Measurements from ENCODE around the gene HRAS. TPM values are rescaled to one million over a fixed set of nuclear protein-coding genes. Genes with fewer than 3 reads are reported as not detected.

HRAS gene
- total RNA-seq, 1 experiment from 2014 or later, result 123 TPM

DNA sequence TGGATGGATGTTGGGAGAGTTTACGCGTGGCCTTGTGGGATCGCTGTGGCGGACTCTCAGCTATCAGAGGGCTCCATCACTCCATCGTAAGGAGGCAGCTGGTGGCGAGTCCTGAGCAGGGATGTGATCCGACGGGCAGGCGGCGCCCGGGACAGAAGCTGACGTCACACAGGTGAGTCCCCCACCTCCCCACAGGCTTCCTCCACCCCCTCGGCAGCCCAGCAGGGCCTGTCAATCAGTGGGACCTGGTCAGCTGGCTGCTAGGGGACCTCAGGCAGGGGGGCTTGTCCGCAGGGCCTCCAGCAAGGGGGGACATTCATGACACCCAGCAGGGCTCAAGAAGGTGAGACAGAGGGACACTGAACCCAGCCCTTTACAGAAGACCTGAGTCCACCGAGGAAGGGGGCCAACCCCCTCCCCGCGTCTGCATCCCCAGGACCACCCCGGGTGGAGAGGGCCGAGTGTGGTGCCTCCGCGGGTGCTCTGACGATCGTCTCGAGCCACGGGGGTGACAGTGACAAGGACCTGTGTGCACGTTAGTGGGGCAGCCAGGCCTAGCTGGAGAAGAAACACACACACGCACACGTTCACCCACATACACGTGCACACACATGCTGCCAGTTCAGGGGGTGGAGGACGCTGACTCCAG is 7.1 kb downstream of the HRAS start:
- Mint-ChIP-seq H3K4me3 (ENCODE audit: unreplicated experiment) (no peak overlapping the region), H3K27ac (ENCODE audit: low read depth, unreplicated experiment) (no peak overlapping the region), H3K9me3 (ENCODE audit: unreplicated experiment) (no peaks in the 10 kb centered on the region), H3K36me3 (ENCODE audit: insufficient read depth, unreplicated experiment) (peaks cover 29% of the 10 kb centered on the region), H3K4me1 (ENCODE audit: insufficient read depth, unreplicated experiment) (no peaks in the 10 kb centered on the region), H3K27me3 (ENCODE audit: insufficient read depth, unreplicated experiment) (no peaks in the 10 kb centered on the region)
- POLR2A ChIA-PET, result interaction anchor here (0.6 kb wide), 1 partner anchor 11 kb away, joined by 4 read pairs; no protein-coding TSS in a partner anchor
- no peak for DNase-seq (ENCODE audit: unreplicated experiment)
- intact Hi-C loops (cut with micrococcal nuclease), result no loop called here
- CTCF ChIA-PET, result interaction anchor here (0.6 to 1.5 kb wide), 4 partner anchors 9 to 254 kb away, joined by 3 read pairs; no protein-coding TSS in a partner anchor
- BruUV-seq (replicated peaks), result no TSS peak
- TF ChIP-seq, protein P1, sequence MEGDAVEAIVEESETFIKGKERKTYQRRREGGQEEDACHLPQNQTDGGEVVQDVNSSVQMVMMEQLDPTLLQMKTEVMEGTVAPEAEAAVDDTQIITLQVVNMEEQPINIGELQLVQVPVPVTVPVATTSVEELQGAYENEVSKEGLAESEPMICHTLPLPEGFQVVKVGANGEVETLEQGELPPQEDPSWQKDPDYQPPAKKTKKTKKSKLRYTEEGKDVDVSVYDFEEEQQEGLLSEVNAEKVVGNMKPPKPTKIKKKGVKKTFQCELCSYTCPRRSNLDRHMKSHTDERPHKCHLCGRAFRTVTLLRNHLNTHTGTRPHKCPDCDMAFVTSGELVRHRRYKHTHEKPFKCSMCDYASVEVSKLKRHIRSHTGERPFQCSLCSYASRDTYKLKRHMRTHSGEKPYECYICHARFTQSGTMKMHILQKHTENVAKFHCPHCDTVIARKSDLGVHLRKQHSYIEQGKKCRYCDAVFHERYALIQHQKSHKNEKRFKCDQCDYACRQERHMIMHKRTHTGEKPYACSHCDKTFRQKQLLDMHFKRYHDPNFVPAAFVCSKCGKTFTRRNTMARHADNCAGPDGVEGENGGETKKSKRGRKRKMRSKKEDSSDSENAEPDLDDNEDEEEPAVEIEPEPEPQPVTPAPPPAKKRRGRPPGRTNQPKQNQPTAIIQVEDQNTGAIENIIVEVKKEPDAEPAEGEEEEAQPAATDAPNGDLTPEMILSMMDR (IDR thresholded peaks at IDR 0.05; ENCODE audit: unreplicated experiment), result no peak

DNA sequence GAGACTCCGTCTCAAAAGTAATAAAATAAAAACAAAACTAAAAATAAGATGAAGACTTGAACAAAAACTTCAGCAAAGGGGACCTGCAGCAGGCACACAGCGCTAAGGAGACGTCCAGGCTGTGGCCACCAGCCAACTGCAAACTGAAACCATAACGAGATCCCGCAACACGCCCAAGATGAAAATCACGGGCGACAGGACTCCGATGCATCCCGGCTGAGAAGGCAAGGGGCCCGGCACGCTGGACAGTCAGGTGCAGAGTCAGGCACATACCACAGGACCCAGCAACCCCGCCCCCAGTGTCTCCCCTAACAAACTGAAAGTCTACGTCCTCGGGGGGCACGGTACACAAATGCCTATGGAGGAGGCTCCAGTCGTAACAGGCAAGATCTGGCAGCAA is 9.2 kb downstream of the HRAS start:
- H3K27ac Mint-ChIP-seq (ENCODE audit: low read depth, unreplicated experiment), result no peak overlapping the region
- TF ChIP-seq, protein P1 (IDR thresholded peaks at IDR 0.05; ENCODE audit: unreplicated experiment), result no peak
- H3K4me3 Mint-ChIP-seq (ENCODE audit: unreplicated experiment), result no peak overlapping the region
- no TSS peak for BruUV-seq (replicated peaks)
- CTCF ChIA-PET, result no interaction called here
- H3K4me1 Mint-ChIP-seq (ENCODE audit: insufficient read depth, unreplicated experiment), result no peaks in the 10 kb centered on the region
- H3K9me3 Mint-ChIP-seq (ENCODE audit: unreplicated experiment), result no peaks in the 10 kb centered on the region
- POLR2A ChIA-PET, result interaction anchor here (1.3 kb wide), 1 partner anchor 8 kb away, joined by 5 read pairs; no protein-coding TSS in a partner anchor
- intact Hi-C loops (cut with micrococcal nuclease), result no loop called here
- H3K27me3 Mint-ChIP-seq (ENCODE audit: insufficient read depth, unreplicated experiment), result no peaks in the 10 kb centered on the region
- no peak for DNase-seq (ENCODE audit: unreplicated experiment)
- peaks cover 12% of the 10 kb centered on the region for H3K36me3 Mint-ChIP-seq (ENCODE audit: insufficient read depth, unreplicated experiment)

DNA sequence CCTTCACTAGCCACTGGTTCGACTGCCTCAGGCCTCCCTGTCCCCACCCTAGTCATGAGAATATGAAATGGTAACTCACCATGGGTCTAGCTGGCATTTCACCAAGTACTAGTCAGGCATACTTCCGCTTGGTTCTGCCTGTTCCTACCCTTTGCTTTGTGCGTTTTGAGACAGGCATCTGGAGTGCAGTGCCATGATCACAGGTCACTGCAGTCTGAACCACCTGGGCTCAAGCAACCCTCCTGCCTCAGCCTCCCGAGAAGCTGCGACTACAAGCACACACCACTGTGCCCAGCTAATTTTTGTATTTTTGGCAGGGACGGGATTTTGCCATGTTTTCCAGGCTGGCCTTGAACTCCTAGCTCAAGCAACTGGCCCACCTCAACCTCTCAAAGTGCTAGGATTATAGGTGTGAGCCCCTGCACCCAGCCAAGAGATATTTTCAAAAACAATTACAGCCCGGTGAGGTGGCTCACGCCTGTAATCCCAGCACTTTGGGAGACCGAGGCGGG is 14.1 kb downstream of the HRAS start:
- CTCF ChIA-PET, result interaction anchor here (0.6 kb wide), 1 partner anchor 495 kb away, joined by 3 read pairs; no protein-coding TSS in a partner anchor
- DNase-seq (ENCODE audit: unreplicated experiment), result no peak
- no peaks in the 10 kb centered on the region for H3K27me3 Mint-ChIP-seq (ENCODE audit: insufficient read depth, unreplicated experiment)
- no peak overlapping the region for H3K27ac Mint-ChIP-seq (ENCODE audit: low read depth, unreplicated experiment)
- POLR2A ChIA-PET, result interaction anchor here (1.5 to 1.6 kb wide), 2 partner anchors 12 to 15 kb away, joined by 5 to 6 read pairs; no protein-coding TSS in a partner anchor
- H3K4me3 Mint-ChIP-seq (ENCODE audit: unreplicated experiment), result no peak overlapping the region
- H3K36me3 Mint-ChIP-seq (ENCODE audit: insufficient read depth, unreplicated experiment), result peaks cover 19% of the 10 kb centered on the region
- intact Hi-C loops (cut with micrococcal nuclease), result no loop called here
- BruUV-seq (replicated peaks), result no TSS peak
- H3K9me3 Mint-ChIP-seq (ENCODE audit: unreplicated experiment), result no peaks in the 10 kb centered on the region
- no peaks in the 10 kb centered on the region for H3K4me1 Mint-ChIP-seq (ENCODE audit: insufficient read depth, unreplicated experiment)
- TF ChIP-seq, protein P1 (IDR thresholded peaks at IDR 0.05; ENCODE audit: unreplicated experiment), result no peak

DNA sequence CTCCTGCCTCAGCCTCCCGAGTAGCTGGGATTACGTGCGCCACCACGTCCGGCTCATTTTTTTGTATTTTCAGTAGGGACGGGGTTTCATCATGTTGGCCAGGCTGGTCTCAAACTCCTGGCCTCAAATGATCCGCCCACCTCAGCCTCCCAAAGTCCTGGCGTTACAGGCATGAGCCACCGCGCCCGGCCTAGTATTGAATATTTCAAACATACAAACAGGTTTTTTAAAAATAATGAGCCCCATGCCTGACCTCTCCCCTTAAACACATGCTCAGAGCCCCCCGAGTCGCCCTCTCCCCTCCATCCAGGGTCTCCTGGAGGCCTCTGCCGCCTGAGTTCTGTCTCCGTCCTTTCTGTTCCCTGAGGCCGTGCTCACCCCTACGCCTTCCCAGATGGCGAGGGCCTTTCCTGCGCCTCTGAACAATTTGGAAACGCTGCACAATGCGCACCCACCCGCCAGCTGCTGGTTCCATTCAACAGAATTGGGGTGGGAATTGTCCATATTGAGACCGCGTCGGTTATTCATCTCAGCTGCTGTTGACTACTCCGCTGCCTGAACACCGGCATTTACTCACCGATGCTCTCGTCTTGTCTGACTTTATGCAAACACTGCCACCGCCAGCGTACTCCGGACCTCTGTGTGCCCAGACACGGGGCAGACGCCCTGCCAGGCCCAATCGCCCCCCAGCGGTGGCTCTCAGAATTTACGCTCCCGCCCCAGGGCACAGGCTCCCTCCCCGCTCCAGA is 14.8 kb downstream of the HRAS start:
- H3K36me3 Mint-ChIP-seq (ENCODE audit: insufficient read depth, unreplicated experiment), result peaks cover 20% of the 10 kb centered on the region
- TF ChIP-seq, protein P1 (IDR thresholded peaks at IDR 0.05; ENCODE audit: unreplicated experiment), result no peak
- H3K9me3 Mint-ChIP-seq (ENCODE audit: unreplicated experiment), result no peaks in the 10 kb centered on the region
- POLR2A ChIA-PET, result interaction anchor here (0.7 to 1.6 kb wide), 2 partner anchors 12 to 144 kb away, joined by 3 to 5 read pairs; no protein-coding TSS in a partner anchor
- intact Hi-C loops (cut with micrococcal nuclease), result no loop called here
- H3K27me3 Mint-ChIP-seq (ENCODE audit: insufficient read depth, unreplicated experiment), result no peaks in the 10 kb centered on the region
- BruUV-seq (replicated peaks), result no TSS peak
- no peak for DNase-seq (ENCODE audit: unreplicated experiment)
- H3K4me1 Mint-ChIP-seq (ENCODE audit: insufficient read depth, unreplicated experiment), result peaks cover under 1% of the 10 kb centered on the region
- H3K4me3 Mint-ChIP-seq (ENCODE audit: unreplicated experiment), result no peak overlapping the region
- no peak overlapping the region for H3K27ac Mint-ChIP-seq (ENCODE audit: low read depth, unreplicated experiment)
- CTCF ChIA-PET, result interaction anchor here (0.6 kb wide), 2 partner anchors 48 to 103 kb away, joined by 3 to 4 read pairs; no protein-coding TSS in a partner anchor
